ENCODE data around the gene HNRNPUL1. TPM values are rescaled to one million over a fixed set of nuclear protein-coding genes. Genes with fewer than 3 reads are reported as not detected.

The HNRNPUL1 gene
- total and polyA plus RNA-seq, 10 of the 15 experiments (the other 5 are each of a cell fraction or from before 2014, with no cell fraction given) = 11.1 to 276 (median 117) TPM

GRCh38 chr19:41302624-41303351 is 38.6 kb downstream of the HNRNPUL1 start (continued):
- TF ChIP-seq, protein P1, sequence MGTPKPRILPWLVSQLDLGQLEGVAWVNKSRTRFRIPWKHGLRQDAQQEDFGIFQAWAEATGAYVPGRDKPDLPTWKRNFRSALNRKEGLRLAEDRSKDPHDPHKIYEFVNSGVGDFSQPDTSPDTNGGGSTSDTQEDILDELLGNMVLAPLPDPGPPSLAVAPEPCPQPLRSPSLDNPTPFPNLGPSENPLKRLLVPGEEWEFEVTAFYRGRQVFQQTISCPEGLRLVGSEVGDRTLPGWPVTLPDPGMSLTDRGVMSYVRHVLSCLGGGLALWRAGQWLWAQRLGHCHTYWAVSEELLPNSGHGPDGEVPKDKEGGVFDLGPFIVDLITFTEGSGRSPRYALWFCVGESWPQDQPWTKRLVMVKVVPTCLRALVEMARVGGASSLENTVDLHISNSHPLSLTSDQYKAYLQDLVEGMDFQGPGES (IDR thresholded peaks at IDR 0.05) = no peak
- TF ChIP-seq SREBF1 (IDR thresholded peaks at IDR 0.05; ENCODE audit: low read length) (no peak), EGR1 (IDR thresholded peaks at IDR 0.05; ENCODE audit: borderline replicate concordance in 1 of 2, low read depth in 2 of 2, low read length in 2 of 2) (peak in 1 of 2 experiments; percentile 85; a peak in 1 of 3 replicates), HDAC2 (IDR thresholded peaks at IDR 0.05) (no peak), RELB (IDR thresholded peaks at IDR 0.05; ENCODE audit: low read depth) (no peak)

- intact Hi-C loops (cut with micrococcal nuclease; ENCODE audit: unreplicated experiment) (no loop called here), in situ Hi-C loops (cut with MboI) (no loop called here)
- Histone ChIP-seq H4K20me1 (ENCODE audit: control insufficient read depth, insufficient read depth) (no peaks in the 10 kb centered on the region), H3K4me3 (no peak overlapping the region), H3K4me1 (ENCODE audit: control insufficient read depth, insufficient read depth, low read length) (peaks cover 56% of the 10 kb centered on the region), H3K79me2 (ENCODE audit: control insufficient read depth, insufficient read depth, low read length) (peaks cover 1% of the 10 kb centered on the region), H3K4me2 (ENCODE audit: control insufficient read depth, insufficient read depth) (no peak overlapping the region), H3K9me3 (replicated peaks; ENCODE audit: control insufficient read depth, insufficient read depth, low read length) (no peaks in the 10 kb centered on the region), H3K36me3 (ENCODE audit: control insufficient read depth in 2 of 2, insufficient read depth in 2 of 2, low read length in 1 of 2) (peaks cover 39 to 56% of the 10 kb centered on the region in 2 experiments), H3K27me3 (replicated peaks in 1 of 2; ENCODE audit: control insufficient read depth in 2 of 2, insufficient read depth in 2 of 2, low read length in 1 of 2) (no peaks in the 10 kb centered on the region), H3K9ac (ENCODE audit: control insufficient read depth, insufficient read depth, low read length) (no peak overlapping the region), H2AFZ (ENCODE audit: control insufficient read depth, low read depth, low read length) (no peak overlapping the region), H3K27ac (ENCODE audit: control insufficient read depth, insufficient read depth) (no peak overlapping the region)
- no TSS peak for BruUV-seq (replicated peaks)
- SMC1A ChIA-PET (ENCODE audit: uncharacterized antibody, unreplicated experiment) = interaction anchor here (1.3 to 1.8 kb wide), 3 partner anchors 34 to 60 kb away, joined by 3 to 6 read pairs (median 4); partner anchors contain the start of gene B9D2
- no peak for FAIRE-seq
- 97% methylated on average over 14 of the region's 14 CpGs for WGBS (ENCODE audit: insufficient coverage, insufficient replicate concordance, low lambda C conversion rate, missing lambda C conversion rate)
- CTCF ChIA-PET = interaction anchor here (0.6 to 7.2 kb wide), 3 partner anchors 40 to 48 kb away, joined by 3 to 84 read pairs (median 6); partner anchors contain the start of gene HNRNPUL1
- RAD21 ChIA-PET (ENCODE audit: unreplicated experiment) = interaction anchor here (3.6 kb wide), 1 partner anchor 40 kb away, joined by 28 read pairs; the partner anchor contains the start of gene HNRNPUL1
- no peak for ATAC-seq
- no peak for DNase-seq (ENCODE audit: low read depth, low spot score)
- POLR2A ChIA-PET = interaction anchor here (1.7 kb wide), 1 partner anchor 40 kb away, joined by 10 read pairs; the partner anchor contains the start of gene HNRNPUL1
- TF ChIP-seq BHLHE40 (IDR thresholded peaks at IDR 0.05; ENCODE audit: borderline replicate concordance in 1 of 2, low read depth in 2 of 2, low read length in 1 of 2) (no peak), JUND (IDR thresholded peaks at IDR 0.05; ENCODE audit: low read depth, low read length) (no peak), MLLT1 (IDR thresholded peaks at IDR 0.05) (no peak), SUPT20H (IDR thresholded peaks at IDR 0.05; ENCODE audit: borderline replicate concordance, control insufficient read depth, low read depth, low read length) (no peak), SP1 (IDR thresholded peaks at IDR 0.05; ENCODE audit: low read depth, low read length) (no peak), ZNF24 (IDR thresholded peaks at IDR 0.05) (no peak), NKRF (conservative IDR thresholded peaks at IDR 0.05) (no peak), ASH2L (IDR thresholded peaks at IDR 0.05; ENCODE audit: borderline replicate concordance, low read depth) (no peak), KLF5 (IDR thresholded peaks at IDR 0.05; ENCODE audit: partially characterized antibody) (no peak), IKZF1 (conservative IDR thresholded peaks at IDR 0.05) (no peak), STAT3 (IDR thresholded peaks at IDR 0.05; ENCODE audit: low read depth, low read length) (no peak)
Observed at GRCh38 chr19:41303954-41304353, 39.8 kb downstream of the HNRNPUL1 start.
